Adipocyte (in vitro differentiated cells): ENCODE data around the gene ADAP1.

Source experiments
- DNase-seq: peaks from one replicate; pipeline ENCODE4 v3.0.0-alpha.2; 2015; ENCODE audit warnings: low read depth
- H3K27me3 ChIP-seq: replicated peaks from 2 replicates; pipeline ENCODE4 v1.7.0; 2013; ENCODE audit warnings: mild to moderate bottlenecking, low read length, moderate library complexity; ENCODE audit not compliant: control insufficient read depth, insufficient read depth
- H3K36me3 ChIP-seq: 2 replicates; pipeline ENCODE4 v1.7.0; 2013; ENCODE audit warnings: low read length, mild to moderate bottlenecking, moderate library complexity; ENCODE audit not compliant: control insufficient read depth, insufficient read depth, severe bottlenecking
- H3K4me1 ChIP-seq: 2 replicates; pipeline ENCODE4 v1.7.0; 2013; ENCODE audit warnings: mild to moderate bottlenecking, low read length, moderate library complexity; ENCODE audit not compliant: control insufficient read depth, insufficient read depth
- H3K4me3 ChIP-seq: 2 replicates; pipeline ENCODE4 v1.7.0; 2013; ENCODE audit warnings: mild to moderate bottlenecking, low read length, moderate library complexity
- H3K9ac ChIP-seq: 2 replicates; pipeline ENCODE4 v1.7.0; 2013; ENCODE audit warnings: mild to moderate bottlenecking, low read length, moderate library complexity
- H3K9me3 ChIP-seq: 2 replicates; pipeline ENCODE4 v1.7.0; 2013; ENCODE audit warnings: mild to moderate bottlenecking, low read length, moderate library complexity; ENCODE audit not compliant: control insufficient read depth

ADAP1 gene

DNA sequence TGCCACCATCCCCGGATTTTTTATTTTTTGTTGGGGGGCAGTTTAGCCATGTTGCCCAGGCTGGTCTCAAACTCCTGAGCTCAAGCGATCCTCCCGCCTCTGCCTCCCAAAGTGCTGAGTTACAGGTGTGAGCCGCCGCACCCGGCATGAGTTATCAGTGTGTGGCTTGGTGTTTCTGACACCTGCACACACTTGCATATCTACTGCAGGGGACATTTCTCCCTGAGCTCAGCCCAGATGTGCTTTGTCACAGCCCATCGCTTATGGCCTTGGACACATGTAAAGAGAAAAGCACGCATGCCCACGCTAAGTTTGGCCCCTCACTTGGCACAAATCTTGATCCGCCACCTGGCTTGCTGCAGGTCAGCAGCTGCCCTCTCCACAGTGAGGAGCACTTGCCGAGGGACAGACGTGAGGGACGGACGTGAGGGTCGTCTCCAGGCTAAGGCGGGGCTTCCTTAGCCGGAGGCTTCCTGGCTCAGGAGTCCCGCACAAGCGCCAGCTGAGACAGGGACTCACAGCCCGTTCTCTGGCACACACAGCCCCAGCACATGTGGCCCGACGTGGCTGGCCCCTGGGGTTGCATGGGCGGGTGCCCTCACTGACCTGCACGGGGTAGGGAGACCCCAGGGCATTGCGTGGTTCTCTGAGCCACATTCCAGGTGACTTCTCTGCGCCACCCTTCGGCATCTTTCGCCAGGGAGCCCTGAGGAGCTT, 40.3 kb upstream of the ADAP1 start:
- Histone ChIP-seq H3K9ac (no peak overlapping the region), H3K4me3 (no peak overlapping the region), H3K36me3 (no peaks in the 10 kb centered on the region), H3K4me1 (no peaks in the 10 kb centered on the region), H3K9me3 (no peaks in the 10 kb centered on the region), H3K27me3 (peaks cover 3% of the 10 kb centered on the region)
- no peak for DNase-seq

DNA sequence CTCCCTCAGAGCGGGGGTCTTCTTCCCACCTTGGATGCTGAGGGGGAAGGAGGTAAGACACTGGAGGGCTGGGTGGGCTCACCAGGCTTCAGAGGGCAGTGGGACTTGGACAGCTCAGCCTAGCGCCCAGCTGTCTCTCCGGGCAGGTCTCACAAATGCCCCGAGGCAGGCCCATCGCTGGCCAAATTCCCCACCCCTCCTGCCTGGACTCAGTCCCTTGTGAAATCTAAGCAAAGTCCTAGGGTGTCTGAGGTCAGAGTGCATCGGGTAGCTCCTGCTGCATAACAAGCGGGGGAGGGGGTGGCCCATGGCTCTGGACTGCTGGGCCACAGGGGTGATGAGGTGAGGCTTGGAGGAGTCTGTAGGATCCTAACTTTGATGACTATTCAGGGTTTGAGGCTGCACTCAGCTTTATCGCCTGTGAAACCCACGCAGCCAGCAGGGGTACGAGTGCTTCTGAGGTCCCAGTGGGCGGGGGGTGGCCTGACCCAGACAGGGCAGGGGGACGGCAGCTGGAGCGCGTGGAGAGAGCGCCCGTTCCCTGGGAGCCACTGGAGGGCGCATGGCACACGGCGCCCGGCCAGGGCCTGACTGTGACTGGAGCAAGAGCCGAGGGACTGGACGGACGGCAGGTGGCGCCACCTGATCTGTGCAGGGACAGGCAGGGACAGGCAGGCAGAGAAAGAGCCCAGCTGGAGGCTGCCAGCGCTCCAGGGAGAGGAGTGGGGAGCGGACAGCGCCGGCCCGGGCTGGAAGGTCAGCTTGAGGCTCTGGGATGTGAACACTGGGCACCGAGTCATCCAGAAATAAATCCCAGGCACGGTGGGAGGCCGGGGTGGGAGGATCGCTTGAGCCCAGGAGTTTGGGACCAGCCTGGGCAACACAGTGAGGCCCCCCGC, 38.5 kb upstream of the ADAP1 start:
- H3K9me3 ChIP-seq, result no peaks in the 10 kb centered on the region
- H3K27me3 ChIP-seq, result peaks cover 3% of the 10 kb centered on the region
- H3K9ac ChIP-seq, result no peak overlapping the region
- peak; percentile 99 for DNase-seq
- no peak overlapping the region for H3K4me3 ChIP-seq
- no peaks in the 10 kb centered on the region for H3K36me3 ChIP-seq
- H3K4me1 ChIP-seq, result no peaks in the 10 kb centered on the region

DNA sequence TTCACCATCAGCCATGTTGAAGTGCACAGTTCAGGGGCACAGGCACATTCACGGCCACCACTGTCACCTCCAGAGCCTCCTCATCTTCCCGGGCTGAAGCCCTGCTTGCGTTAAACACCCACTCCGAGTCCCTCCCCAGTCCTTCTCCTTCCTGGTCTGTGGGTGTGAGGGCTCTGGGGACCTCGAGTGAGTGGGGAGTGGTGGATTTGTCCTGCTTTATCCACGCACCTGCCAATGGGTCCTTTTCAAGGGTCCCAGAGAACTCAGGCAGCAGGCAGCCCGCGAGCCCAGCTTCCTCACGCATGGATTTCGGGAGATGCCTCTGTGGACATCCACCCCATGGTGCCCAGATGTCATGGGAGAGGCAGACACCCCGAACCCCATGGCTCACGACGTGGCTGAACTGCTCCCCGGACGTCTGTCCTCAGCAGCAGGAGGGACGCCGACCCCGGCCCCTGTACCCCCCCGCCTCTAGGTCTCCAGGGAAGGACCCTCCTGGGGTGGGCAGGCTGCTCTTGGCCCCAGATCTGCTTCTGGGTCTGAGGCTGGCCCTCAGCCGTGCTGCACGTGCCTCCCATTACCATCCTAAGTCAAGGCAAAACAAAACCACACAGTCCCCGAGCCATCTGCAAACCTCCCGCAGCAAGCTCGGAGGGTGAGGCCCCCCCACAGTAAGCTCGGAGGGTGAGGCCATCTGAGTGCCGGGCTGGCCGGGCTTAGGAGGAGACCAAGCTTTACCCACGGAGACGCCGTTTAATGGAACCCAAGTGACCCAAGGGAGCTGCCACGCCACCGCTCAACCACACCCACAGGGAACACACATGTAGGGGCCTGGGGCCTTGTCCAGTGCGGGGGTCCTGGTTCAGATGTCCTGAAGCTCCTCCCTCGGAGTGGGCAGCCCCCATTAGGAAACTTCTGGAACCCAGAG, 37.5 kb upstream of the ADAP1 start:
- Histone ChIP-seq H3K27me3 (peaks cover 3% of the 10 kb centered on the region), H3K9me3 (no peaks in the 10 kb centered on the region), H3K4me3 (no peak overlapping the region), H3K36me3 (no peaks in the 10 kb centered on the region), H3K9ac (no peak overlapping the region), H3K4me1 (no peaks in the 10 kb centered on the region)
- DNase-seq, result no peak

DNA sequence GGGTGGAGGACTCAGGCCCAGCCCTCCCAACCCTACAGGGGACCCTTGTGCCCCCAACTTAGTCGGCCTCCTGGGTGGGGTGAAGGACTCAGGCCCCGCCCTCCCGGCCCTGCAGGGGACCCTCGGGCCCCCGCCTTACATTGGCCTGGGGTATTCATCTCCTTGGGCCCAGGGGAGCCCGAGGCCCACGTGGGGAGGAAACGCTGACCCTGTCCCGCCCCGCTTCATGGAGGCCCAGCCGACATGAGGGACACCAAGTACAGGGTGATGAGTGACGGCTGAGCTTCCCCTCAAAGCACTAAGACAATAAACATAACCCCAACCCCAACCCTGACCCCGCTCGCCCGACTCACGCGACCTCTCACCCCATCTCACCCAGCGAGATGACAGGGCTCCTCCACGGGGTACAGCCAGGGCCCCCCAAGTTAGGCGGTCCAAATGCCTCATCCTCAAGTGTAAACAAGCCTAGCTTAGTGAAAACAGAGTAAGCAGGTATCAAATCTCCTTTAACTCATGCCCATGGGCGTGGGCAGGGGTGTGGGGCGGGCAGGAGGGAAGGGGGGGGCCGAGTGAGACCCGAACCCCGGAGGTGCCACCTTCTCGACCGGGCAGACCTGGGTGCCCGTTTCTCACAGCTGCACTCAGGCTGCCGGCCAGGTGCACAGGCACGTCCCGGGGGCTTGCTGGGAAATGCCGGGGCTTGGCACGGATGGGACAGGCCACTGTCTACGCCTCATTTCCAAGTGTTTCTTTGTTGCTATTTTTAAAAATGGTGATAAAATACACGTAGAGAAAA, 36.7 kb upstream of the ADAP1 start:
- Histone ChIP-seq H3K36me3 (no peaks in the 10 kb centered on the region), H3K4me3 (no peak overlapping the region), H3K9me3 (no peaks in the 10 kb centered on the region)

DNA sequence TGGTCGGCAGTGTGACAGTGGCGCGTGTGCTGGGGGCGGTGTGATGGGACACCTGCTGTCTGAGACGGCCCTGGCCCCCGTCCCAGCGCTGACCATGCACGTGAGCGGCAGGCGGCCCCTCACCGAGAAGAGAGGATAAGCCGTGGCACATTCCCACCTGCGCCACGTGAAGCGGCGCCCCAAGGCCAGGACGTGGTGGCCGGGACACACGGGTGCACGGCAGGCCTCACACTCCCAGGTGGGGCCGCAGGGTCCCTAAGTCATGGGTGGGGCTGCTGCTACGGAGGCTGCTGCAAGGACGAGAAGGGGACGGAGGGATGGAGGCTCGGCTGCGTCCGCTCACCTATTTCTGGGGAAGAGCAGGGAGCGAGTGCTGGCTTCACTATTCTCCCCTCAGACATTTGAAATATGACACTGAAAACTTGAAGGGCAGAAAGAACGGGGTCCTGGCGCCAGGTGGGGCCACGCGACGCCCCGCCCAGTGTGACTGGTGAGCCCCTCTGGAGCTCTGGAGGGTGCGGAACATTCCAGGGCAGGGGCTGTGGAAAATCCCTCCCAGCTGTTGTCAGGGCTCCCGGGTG, 36.0 kb upstream of the ADAP1 start:
- H3K9me3 ChIP-seq, result no peaks in the 10 kb centered on the region
- peaks cover 10% of the 10 kb centered on the region for H3K27me3 ChIP-seq
- H3K36me3 ChIP-seq, result no peaks in the 10 kb centered on the region
- no peaks in the 10 kb centered on the region for H3K4me1 ChIP-seq
- no peak overlapping the region for H3K9ac ChIP-seq
- no peak overlapping the region for H3K4me3 ChIP-seq
- no peak for DNase-seq

More for the DNA sequence above, 36.7 kb upstream of the ADAP1 start:
- Histone ChIP-seq H3K9ac (no peak overlapping the region), H3K4me1 (no peaks in the 10 kb centered on the region), H3K27me3 (peaks cover 5% of the 10 kb centered on the region)
- DNase-seq, result no peak

DNA sequence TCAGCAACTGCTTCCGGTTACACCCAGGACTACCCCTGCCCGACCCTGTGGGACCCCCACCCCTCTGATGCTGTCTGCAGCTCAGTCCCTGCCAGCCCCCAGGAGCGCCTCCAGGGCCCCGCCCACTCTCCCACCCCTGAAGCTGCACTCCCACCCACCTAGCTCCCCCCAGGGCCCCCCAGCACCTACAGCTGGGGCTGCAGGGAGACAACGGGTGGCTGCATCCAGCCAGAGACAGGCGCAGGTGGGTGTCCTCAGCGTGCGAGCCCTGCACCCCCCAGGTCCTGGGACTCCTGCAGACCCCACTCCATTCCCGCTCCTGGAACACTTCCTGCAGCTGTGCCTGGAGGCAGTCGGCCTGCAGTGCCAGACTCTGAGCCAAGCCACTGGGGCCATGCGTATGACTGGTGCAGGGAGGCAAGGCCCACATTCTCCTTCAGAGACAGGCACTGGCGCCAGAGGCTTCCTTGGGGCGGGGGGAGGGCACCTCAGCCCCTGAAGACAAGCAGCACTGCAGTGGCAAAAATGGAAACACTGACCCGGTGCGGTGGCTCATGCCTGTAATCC, 34.6 kb upstream of the ADAP1 start:
- Histone ChIP-seq H3K36me3 (no peaks in the 10 kb centered on the region), H3K4me1 (no peaks in the 10 kb centered on the region), H3K27me3 (peaks cover 12% of the 10 kb centered on the region), H3K9ac (no peak overlapping the region), H3K9me3 (no peaks in the 10 kb centered on the region), H3K4me3 (no peak overlapping the region)
- DNase-seq, result no peak

DNA sequence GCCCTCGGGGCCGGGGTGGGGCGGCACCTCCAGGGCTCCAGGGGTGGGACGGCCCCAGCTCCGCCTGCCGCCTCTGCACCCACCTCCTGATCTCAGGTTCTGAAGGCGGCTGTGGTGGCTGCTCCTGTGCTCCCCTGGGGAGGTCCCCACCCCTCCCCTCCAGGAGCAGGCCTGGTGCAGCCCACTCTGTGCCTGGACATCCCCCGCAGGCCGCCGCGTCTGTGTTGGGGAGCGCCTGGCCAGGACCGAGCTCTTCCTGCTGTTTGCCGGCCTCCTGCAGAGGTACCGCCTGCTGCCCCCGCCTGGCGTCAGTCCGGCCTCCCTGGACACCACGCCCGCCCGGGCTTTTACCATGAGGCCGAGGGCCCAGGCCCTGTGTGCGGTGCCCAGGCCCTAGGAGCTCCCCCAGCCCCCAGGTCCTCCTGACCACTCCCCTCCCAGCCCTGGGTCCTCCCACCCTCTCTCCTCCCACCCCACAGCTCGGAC, 34.0 kb upstream of the ADAP1 start:
- no peak overlapping the region for H3K4me3 ChIP-seq
- H3K36me3 ChIP-seq, result no peaks in the 10 kb centered on the region
- no peaks in the 10 kb centered on the region for H3K4me1 ChIP-seq
- no peak overlapping the region for H3K9ac ChIP-seq
- no peaks in the 10 kb centered on the region for H3K9me3 ChIP-seq
- H3K27me3 ChIP-seq, result peaks cover 12% of the 10 kb centered on the region
- DNase-seq, result peak; percentile 21

DNA sequence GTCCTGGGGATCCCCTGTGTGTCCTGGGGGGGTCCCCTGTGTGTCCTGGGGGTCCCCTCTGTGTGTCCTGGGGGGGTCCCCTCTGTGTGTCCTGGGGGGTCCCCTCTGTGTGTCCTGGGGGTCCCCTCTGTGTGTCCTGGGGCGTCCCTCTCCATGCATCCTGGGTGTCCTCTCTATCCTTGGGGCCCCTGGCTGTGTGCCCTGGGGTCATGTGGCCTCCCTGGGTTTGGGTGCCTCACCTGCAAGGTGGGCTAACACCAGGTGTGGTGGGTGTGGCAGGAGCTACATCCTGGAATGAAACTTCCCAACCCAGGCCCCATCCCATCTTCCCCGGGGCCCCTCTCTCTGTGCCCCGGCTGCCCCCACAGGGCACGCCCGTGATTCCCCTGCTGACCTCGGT, 33.4 kb upstream of the ADAP1 start:
- H3K9ac ChIP-seq, result no peak overlapping the region
- DNase-seq, result no peak
- no peak overlapping the region for H3K4me3 ChIP-seq
- no peaks in the 10 kb centered on the region for H3K4me1 ChIP-seq
- H3K9me3 ChIP-seq, result no peaks in the 10 kb centered on the region
- peaks cover 12% of the 10 kb centered on the region for H3K27me3 ChIP-seq
- no peaks in the 10 kb centered on the region for H3K36me3 ChIP-seq

DNA sequence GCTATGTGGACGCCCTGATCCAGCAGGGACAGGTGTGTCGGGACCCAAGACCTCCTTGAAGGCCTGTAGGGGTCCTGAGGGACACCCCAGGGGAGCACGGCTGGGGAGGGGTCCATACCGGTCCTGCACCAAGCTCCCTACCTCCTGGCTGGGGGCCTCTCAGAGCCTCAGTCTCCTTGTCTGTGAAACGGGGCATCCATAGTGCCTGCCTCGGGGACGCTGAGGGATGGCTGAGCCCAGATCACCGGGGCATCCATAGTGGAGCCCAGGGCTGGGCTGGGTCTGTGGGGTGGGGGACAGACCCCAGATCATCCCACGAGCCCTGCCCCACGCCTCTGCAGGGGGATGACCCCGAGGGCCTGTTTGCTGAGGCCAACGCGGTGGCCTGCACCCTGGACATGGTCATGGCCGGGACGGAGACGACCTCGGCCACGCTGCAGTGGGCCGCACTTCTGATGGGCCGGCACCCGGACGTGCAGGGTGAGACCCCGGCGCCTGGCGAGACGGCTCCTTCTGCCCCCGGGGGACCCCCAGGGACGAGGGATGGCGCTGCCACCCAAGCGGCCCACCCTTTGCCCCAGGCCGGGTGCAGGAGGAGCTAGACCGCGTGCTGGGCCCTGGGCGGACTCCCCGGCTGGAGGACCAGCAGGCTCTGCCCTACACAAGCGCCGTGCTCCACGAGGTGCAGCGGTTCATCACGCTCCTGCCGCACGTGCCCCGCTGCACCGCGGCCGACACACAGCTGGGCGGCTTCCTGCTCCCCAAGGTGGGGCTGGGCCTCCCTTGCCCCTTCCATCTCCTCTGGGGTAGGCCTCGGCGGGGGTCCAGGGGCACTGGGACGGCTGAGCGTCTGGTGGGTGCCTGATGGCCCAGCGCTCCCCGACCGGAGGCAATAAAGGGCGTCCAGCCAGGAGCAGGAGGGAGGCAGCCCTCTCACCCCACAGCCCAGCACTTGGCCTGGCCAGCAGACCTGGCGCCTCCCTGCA, 32.6 kb upstream of the ADAP1 start:
- no peaks in the 10 kb centered on the region for H3K4me1 ChIP-seq
- no peaks in the 10 kb centered on the region for H3K9me3 ChIP-seq
- no peak overlapping the region for H3K9ac ChIP-seq
- DNase-seq, result no peak
- peaks cover 12% of the 10 kb centered on the region for H3K27me3 ChIP-seq
- H3K4me3 ChIP-seq, result no peak overlapping the region
- no peaks in the 10 kb centered on the region for H3K36me3 ChIP-seq
